Bronchial epithelial cell (primary cell): ENCODE results near the gene OLIG2. TPM values are rescaled to one million over a fixed set of nuclear protein-coding genes. Genes with fewer than 3 reads are reported as not detected.

Source experiments
- DNase-seq: peaks from one replicate; pipeline ENCODE4 v3.0.0-alpha.2; 2010; ENCODE audit warnings: low read depth
- FAIRE-seq: peaks from 2 replicates; lab custom pipeline; 2011; peaks lifted over from hg19 to GRCh38; lab: Jason Lieb, UNC
- H3K27me3 ChIP-seq: 2 replicates; pipeline ENCODE4 v1.5.1; 2011; ENCODE audit warnings: low read length; ENCODE audit not compliant: control insufficient read depth, insufficient read depth
- H3K36me3 ChIP-seq: 2 replicates; pipeline ENCODE4 v1.5.1; 2011; ENCODE audit warnings: low read length; ENCODE audit not compliant: control insufficient read depth, insufficient read depth
- H3K4me3 ChIP-seq: 2 replicates; pipeline ENCODE4 v1.5.1; 2011; ENCODE audit warnings: mild to moderate bottlenecking, low read depth, low read length, control low read depth
- total RNA-seq: library from RNA; depleted of rRNA; stranded (reverse); fragments of >200 nt; gene quantifications from 2 replicates; pipeline ENCODE4 v1.2.1, GENCODE V29; 2014
- TF ChIP-seq, protein P1 (sequence below): IDR thresholded peaks from 2 replicates; pipeline ENCODE4 v1.5.1; 2011; ENCODE audit warnings: mild to moderate bottlenecking, moderate library complexity, low read length, control low read depth, inconsistent platforms; ENCODE audit not compliant: insufficient read depth, severe bottlenecking

OLIG2 gene
- total RNA-seq, 1 donor from 2014 or later = not detected

DNA sequence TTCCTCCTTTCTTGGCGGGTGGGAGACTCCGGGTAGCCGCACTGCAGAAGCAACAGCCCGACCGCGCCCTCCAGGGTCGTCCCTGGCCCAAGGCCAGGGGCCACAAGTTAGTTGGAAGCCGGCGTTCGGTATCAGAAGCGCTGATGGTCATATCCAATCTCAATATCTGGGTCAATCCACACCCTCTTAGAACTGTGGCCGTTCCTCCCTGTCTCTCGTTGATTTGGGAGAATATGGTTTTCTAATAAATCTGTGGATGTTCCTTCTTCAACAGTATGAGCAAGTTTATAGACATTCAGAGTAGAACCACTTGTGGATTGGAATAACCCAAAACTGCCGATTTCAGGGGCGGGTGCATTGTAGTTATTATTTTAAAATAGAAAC lies 2.5 kb downstream of the OLIG2 start:
- FAIRE-seq (no peak), DNase-seq (no peak)
- H3K36me3 ChIP-seq = no peaks in the 10 kb centered on the region
- H3K27me3 ChIP-seq = peaks cover 83% of the 10 kb centered on the region
- TF ChIP-seq, protein P1, sequence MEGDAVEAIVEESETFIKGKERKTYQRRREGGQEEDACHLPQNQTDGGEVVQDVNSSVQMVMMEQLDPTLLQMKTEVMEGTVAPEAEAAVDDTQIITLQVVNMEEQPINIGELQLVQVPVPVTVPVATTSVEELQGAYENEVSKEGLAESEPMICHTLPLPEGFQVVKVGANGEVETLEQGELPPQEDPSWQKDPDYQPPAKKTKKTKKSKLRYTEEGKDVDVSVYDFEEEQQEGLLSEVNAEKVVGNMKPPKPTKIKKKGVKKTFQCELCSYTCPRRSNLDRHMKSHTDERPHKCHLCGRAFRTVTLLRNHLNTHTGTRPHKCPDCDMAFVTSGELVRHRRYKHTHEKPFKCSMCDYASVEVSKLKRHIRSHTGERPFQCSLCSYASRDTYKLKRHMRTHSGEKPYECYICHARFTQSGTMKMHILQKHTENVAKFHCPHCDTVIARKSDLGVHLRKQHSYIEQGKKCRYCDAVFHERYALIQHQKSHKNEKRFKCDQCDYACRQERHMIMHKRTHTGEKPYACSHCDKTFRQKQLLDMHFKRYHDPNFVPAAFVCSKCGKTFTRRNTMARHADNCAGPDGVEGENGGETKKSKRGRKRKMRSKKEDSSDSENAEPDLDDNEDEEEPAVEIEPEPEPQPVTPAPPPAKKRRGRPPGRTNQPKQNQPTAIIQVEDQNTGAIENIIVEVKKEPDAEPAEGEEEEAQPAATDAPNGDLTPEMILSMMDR = no peak
- H3K4me3 ChIP-seq = no peak overlapping the region

DNA sequence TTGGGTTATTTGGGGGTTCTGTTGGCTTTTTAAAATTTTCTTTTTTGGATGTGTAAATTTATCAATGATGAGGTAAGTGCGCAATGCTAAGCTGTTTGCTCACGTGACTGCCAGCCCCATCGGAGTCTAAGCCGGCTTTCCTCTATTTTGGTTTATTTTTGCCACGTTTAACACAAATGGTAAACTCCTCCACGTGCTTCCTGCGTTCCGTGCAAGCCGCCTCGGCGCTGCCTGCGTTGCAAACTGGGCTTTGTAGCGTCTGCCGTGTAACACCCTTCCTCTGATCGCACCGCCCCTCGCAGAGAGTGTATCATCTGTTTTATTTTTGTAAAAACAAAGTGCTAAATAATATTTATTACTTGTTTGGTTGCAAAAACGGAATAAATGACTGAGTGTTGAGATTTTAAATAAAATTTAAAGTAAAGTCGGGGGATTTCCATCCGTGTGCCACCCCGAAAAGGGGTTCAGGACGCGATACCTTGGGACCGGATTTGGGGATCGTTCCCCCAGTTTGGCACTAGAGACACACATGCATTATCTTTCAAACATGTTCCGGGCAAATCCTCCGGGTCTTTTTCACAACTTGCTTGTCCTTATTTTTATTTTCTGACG lies 3.1 kb downstream of the OLIG2 start:
- FAIRE-seq (no peak), DNase-seq (no peak)
- TF ChIP-seq, protein P1 = no peak
- Histone ChIP-seq H3K4me3 (no peak overlapping the region), H3K36me3 (no peaks in the 10 kb centered on the region), H3K27me3 (peaks cover 82% of the 10 kb centered on the region)

DNA sequence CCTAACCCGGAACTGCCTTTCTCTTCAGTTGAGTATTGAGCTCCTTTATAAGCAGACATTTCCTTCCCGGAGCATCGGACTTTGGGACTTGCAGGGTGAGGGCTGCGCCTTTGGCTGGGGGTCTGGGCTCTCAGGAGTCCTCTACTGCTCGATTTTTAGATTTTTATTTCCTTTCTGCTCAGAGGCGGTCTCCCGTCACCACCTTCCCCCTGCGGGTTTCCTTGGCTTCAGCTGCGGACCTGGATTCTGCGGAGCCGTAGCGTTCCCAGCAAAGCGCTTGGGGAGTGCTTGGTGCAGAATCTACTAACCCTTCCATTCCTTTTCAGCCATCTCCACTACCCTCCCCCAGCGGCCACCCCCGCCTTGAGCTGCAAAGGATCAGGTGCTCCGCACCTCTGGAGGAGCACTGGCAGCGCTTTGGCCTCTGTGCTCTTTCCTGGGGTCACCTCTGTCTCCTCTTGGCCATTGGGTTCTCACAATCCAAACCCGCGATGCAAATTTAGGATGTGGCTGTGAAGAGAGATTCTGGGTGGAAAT lies 3.7 kb downstream of the OLIG2 start:
- no peak for DNase-seq
- no peaks in the 10 kb centered on the region for H3K36me3 ChIP-seq
- H3K4me3 ChIP-seq = no peak overlapping the region
- peaks cover 82% of the 10 kb centered on the region for H3K27me3 ChIP-seq
- TF ChIP-seq, protein P1 = no peak
- FAIRE-seq = no peak

DNA sequence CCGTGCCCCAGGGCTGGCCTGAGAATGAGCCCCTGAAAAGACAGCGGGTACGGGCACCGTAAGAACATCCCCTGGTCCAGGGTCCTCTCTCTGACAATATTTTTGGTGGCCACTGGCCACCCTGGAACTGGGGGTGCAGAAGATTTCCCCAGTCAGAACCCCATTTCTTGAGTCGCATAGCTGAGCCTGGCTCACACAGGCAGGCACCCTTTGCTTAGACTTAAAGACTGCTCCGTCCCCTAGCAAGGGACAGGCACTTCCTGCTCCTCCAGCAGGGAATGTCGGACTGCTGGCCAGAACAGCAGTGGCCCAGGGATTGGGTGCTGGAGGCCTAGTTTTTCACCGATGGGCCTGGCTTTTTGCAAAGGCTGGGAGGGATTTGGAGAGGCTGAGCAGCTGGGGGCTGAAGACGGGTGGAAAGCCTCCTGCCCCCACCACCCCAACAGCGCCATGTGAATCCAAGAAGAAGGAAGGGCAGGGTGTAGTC lies 4.3 kb downstream of the OLIG2 start:
- no peak overlapping the region for H3K4me3 ChIP-seq
- TF ChIP-seq, protein P1 = no peak
- DNase-seq = no peak
- no peaks in the 10 kb centered on the region for H3K36me3 ChIP-seq
- H3K27me3 ChIP-seq = peaks cover 79% of the 10 kb centered on the region
- no peak for FAIRE-seq

DNA sequence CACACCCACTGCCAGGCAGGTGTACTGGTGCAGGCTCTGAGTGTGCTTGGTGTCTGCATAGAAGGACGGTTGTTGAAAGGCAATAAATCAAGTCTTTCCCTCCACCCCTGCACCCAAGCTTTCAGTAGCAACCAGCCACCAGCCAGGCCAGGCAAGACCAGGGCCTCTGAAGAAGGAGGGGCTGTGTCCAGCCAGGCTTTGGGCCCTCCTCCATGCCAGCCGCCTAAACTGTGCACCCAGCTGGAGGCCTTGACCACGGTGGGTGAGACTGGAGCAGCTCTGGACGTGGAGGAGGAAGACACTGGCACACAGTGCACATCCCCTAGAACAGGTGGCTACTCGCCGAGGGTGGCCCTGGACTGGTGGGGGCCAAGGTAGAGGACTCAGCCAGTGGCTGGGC lies 4.9 kb downstream of the OLIG2 start:
- Histone ChIP-seq H3K27me3 (peaks cover 79% of the 10 kb centered on the region), H3K36me3 (no peaks in the 10 kb centered on the region), H3K4me3 (no peak overlapping the region)
- DNase-seq = no peak
- TF ChIP-seq, protein P1 = no peak
- no peak for FAIRE-seq
